H1 (cell line): ENCODE results near the gene TAPT1. TPM values are rescaled to one million over a fixed set of nuclear protein-coding genes. Genes with fewer than 3 reads are reported as not detected.

Source experiments
- CHD2 ChIP-seq: IDR thresholded peaks from 2 replicates; pipeline ENCODE4 v1.6.1; 2012; ENCODE audit warnings: low read length, improper control_type of control experiment
- RFX5 ChIP-seq: IDR thresholded peaks from 2 replicates; pipeline ENCODE4 v1.6.1; 2011; ENCODE audit warnings: low read depth, low read length, improper control_type of control experiment, borderline replicate concordance
- SP2 ChIP-seq: IDR thresholded peaks from 2 replicates; pipeline ENCODE4 v1.6.1; 2012; ENCODE audit warnings: mild to moderate bottlenecking, low read length, inconsistent platforms
- TCF12 ChIP-seq: IDR thresholded peaks from 2 replicates; pipeline ENCODE4 v1.6.1; 2011; ENCODE audit warnings: low read depth, mild to moderate bottlenecking, low read length
- polyA plus RNA-seq, 7 experiments: library from polyadenylated mRNA; depleted of rRNA in 3 of 7; stranded (reverse) in 5 of 7; unstranded in 2 of 7; fragments of >200 nt in 5 of 7; fragments of 200-250 nt in 2 of 7; gene quantifications; 1 replicate in 5 of 7; 2 replicates in 1 of 7; 4 replicates in 1 of 7; pipeline versions ENCODE4 v1.2.1 to v1.2.3, GENCODE V29; 2011 to 2013; ENCODE audit warnings: missing spikeins in 2 of 7, mixed read lengths in 2 of 7
- total RNA-seq: library from RNA; stranded (reverse); fragmentation: NEBNext Ultra II Directional; extraction: Animal tissue kit (Norgen Biotek cat#: 25700); gene quantifications from 2 replicates; pipeline ENCODE4 v1.2.1, GENCODE V29; 2021
- TF ChIP-seq, protein P1 (sequence below): fragments of 300-600 bp; sonication (generic); IDR thresholded peaks from 2 replicates; pipeline ENCODE4 v1.7.1; 2012; ENCODE audit warnings: low read length, moderate library complexity, mild to moderate bottlenecking, inconsistent platforms; ENCODE audit not compliant: insufficient replicate concordance

Gene TAPT1
- total and polyA plus RNA-seq, 2 of the 8 experiments (the other 6 are each of a cell fraction or from before 2014, with no cell fraction given): 4.2 to 15.3 TPM

- TF ChIP-seq, protein P1, sequence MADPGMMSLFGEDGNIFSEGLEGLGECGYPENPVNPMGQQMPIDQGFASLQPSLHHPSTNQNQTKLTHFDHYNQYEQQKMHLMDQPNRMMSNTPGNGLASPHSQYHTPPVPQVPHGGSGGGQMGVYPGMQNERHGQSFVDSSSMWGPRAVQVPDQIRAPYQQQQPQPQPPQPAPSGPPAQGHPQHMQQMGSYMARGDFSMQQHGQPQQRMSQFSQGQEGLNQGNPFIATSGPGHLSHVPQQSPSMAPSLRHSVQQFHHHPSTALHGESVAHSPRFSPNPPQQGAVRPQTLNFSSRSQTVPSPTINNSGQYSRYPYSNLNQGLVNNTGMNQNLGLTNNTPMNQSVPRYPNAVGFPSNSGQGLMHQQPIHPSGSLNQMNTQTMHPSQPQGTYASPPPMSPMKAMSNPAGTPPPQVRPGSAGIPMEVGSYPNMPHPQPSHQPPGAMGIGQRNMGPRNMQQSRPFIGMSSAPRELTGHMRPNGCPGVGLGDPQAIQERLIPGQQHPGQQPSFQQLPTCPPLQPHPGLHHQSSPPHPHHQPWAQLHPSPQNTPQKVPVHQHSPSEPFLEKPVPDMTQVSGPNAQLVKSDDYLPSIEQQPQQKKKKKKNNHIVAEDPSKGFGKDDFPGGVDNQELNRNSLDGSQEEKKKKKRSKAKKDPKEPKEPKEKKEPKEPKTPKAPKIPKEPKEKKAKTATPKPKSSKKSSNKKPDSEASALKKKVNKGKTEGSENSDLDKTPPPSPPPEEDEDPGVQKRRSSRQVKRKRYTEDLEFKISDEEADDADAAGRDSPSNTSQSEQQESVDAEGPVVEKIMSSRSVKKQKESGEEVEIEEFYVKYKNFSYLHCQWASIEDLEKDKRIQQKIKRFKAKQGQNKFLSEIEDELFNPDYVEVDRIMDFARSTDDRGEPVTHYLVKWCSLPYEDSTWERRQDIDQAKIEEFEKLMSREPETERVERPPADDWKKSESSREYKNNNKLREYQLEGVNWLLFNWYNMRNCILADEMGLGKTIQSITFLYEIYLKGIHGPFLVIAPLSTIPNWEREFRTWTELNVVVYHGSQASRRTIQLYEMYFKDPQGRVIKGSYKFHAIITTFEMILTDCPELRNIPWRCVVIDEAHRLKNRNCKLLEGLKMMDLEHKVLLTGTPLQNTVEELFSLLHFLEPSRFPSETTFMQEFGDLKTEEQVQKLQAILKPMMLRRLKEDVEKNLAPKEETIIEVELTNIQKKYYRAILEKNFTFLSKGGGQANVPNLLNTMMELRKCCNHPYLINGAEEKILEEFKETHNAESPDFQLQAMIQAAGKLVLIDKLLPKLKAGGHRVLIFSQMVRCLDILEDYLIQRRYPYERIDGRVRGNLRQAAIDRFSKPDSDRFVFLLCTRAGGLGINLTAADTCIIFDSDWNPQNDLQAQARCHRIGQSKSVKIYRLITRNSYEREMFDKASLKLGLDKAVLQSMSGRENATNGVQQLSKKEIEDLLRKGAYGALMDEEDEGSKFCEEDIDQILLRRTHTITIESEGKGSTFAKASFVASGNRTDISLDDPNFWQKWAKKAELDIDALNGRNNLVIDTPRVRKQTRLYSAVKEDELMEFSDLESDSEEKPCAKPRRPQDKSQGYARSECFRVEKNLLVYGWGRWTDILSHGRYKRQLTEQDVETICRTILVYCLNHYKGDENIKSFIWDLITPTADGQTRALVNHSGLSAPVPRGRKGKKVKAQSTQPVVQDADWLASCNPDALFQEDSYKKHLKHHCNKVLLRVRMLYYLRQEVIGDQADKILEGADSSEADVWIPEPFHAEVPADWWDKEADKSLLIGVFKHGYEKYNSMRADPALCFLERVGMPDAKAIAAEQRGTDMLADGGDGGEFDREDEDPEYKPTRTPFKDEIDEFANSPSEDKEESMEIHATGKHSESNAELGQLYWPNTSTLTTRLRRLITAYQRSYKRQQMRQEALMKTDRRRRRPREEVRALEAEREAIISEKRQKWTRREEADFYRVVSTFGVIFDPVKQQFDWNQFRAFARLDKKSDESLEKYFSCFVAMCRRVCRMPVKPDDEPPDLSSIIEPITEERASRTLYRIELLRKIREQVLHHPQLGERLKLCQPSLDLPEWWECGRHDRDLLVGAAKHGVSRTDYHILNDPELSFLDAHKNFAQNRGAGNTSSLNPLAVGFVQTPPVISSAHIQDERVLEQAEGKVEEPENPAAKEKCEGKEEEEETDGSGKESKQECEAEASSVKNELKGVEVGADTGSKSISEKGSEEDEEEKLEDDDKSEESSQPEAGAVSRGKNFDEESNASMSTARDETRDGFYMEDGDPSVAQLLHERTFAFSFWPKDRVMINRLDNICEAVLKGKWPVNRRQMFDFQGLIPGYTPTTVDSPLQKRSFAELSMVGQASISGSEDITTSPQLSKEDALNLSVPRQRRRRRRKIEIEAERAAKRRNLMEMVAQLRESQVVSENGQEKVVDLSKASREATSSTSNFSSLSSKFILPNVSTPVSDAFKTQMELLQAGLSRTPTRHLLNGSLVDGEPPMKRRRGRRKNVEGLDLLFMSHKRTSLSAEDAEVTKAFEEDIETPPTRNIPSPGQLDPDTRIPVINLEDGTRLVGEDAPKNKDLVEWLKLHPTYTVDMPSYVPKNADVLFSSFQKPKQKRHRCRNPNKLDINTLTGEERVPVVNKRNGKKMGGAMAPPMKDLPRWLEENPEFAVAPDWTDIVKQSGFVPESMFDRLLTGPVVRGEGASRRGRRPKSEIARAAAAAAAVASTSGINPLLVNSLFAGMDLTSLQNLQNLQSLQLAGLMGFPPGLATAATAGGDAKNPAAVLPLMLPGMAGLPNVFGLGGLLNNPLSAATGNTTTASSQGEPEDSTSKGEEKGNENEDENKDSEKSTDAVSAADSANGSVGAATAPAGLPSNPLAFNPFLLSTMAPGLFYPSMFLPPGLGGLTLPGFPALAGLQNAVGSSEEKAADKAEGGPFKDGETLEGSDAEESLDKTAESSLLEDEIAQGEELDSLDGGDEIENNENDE: no peak
- no peak for TF ChIP-seq TCF12
- no peak for TF ChIP-seq CHD2
- TF ChIP-seq SP2: no peak
- TF ChIP-seq RFX5: no peak
- TF ChIP-seq, all 59 proteins: peak for 0
Observed at GRCh38 chr4:16255730-16256129, 29.5 kb upstream of the TAPT1 start (continued).
